ENCODE results near the gene PLD1. TPM values are rescaled to one million over a fixed set of nuclear protein-coding genes. Genes with fewer than 3 reads are reported as not detected.
"Not testable (repeated sequence)": the region's sequence is repeated elsewhere in the genome, so short reads cannot be mapped to it uniquely, and the experiment has no call there.

The PLD1 gene
- total RNA-seq, 1 experiment from 2014 or later, result 32.5 TPM

DNA sequence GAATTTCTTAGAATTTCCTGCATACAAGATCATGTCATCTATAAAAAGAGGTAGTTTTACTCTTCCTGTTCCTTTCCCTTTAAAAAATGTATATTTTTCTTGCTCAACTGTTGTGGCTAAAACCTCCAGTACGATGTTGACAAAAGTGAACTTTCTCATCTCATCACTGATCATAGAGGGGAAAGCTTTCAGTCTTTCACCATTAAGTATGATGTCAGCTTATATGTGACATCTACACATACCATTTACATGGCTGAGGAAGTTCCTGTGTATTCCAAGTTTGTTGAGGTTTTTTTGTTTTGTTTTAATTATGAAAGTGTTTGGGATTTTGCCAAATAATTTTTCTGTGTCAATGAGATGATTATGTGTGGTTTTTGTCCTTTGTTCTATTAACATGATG, 173.6 kb downstream of the PLD1 start:
- no peak overlapping the region for H3K4me3 ChIP-seq
- H3K4me2 ChIP-seq, result no peak overlapping the region
- no peaks in the 10 kb centered on the region for H3F3A ChIP-seq (ENCODE audit: insufficient read depth, low read depth)
- no peaks in the 10 kb centered on the region for H3K36me3 ChIP-seq (ENCODE audit: low read depth)
- POLR2A ChIA-PET (ENCODE audit: unreplicated experiment), result no interaction called here
- no peaks in the 10 kb centered on the region for H3K79me2 ChIP-seq (ENCODE audit: low read depth)
- H3K27ac ChIP-seq, result no peak overlapping the region
- intact Hi-C loops (cut with micrococcal nuclease; ENCODE audit: unreplicated experiment), result no loop called here
- no peaks in the 10 kb centered on the region for H3K9me3 ChIP-seq (ENCODE audit: insufficient read depth, low read depth)
- H3K27me3 ChIP-seq (ENCODE audit: insufficient read depth, low read depth), result no peaks in the 10 kb centered on the region
- CTCF ChIA-PET, result no interaction called here
- peaks cover 4% of the 10 kb centered on the region; the same call in 1 of the 2 replicates for H3K9me2 ChIP-seq (ENCODE audit: insufficient read depth)
- no peak overlapping the region for H2AFZ ChIP-seq
- no peaks in the 10 kb centered on the region for H3K4me1 ChIP-seq (replicated peaks; ENCODE audit: insufficient read depth)
- DNase-seq, result no peak
- BruUV-seq (replicated peaks), result no TSS peak
- H4K20me1 ChIP-seq (ENCODE audit: insufficient read depth), result no peaks in the 10 kb centered on the region
- TF ChIP-seq, protein P1, sequence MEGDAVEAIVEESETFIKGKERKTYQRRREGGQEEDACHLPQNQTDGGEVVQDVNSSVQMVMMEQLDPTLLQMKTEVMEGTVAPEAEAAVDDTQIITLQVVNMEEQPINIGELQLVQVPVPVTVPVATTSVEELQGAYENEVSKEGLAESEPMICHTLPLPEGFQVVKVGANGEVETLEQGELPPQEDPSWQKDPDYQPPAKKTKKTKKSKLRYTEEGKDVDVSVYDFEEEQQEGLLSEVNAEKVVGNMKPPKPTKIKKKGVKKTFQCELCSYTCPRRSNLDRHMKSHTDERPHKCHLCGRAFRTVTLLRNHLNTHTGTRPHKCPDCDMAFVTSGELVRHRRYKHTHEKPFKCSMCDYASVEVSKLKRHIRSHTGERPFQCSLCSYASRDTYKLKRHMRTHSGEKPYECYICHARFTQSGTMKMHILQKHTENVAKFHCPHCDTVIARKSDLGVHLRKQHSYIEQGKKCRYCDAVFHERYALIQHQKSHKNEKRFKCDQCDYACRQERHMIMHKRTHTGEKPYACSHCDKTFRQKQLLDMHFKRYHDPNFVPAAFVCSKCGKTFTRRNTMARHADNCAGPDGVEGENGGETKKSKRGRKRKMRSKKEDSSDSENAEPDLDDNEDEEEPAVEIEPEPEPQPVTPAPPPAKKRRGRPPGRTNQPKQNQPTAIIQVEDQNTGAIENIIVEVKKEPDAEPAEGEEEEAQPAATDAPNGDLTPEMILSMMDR (conservative IDR thresholded peaks at IDR 0.05), result no peak
- TF ChIP-seq EZH2 (IDR thresholded peaks at IDR 0.05; ENCODE audit: low read depth), result no peak

GRCh38 chr3:171632766-171633165, 177.5 kb downstream of the PLD1 start:
- ChIA-PET CTCF (no interaction called here), POLR2A (ENCODE audit: unreplicated experiment) (no interaction called here)
- H3K4me2 ChIP-seq, result no peak overlapping the region
- H3K9me2 ChIP-seq (ENCODE audit: insufficient read depth), result peaks cover 4% of the 10 kb centered on the region; the same call in 1 of the 2 replicates
- no peak overlapping the region for H3K27ac ChIP-seq
- H3K4me3 ChIP-seq, result no peak overlapping the region
- H3K36me3 ChIP-seq (ENCODE audit: low read depth), result no peaks in the 10 kb centered on the region
- H3K79me2 ChIP-seq (ENCODE audit: low read depth), result no peaks in the 10 kb centered on the region
- TF ChIP-seq, protein P1 (conservative IDR thresholded peaks at IDR 0.05), result no peak
- no peak for TF ChIP-seq EZH2 (IDR thresholded peaks at IDR 0.05; ENCODE audit: low read depth)
- intact Hi-C loops (cut with micrococcal nuclease; ENCODE audit: unreplicated experiment), result no loop called here
- H3K9me3 ChIP-seq (ENCODE audit: insufficient read depth, low read depth), result no peaks in the 10 kb centered on the region
- H3K4me1 ChIP-seq (replicated peaks; ENCODE audit: insufficient read depth), result no peaks in the 10 kb centered on the region
- no peaks in the 10 kb centered on the region for H3F3A ChIP-seq (ENCODE audit: insufficient read depth, low read depth)
- H3K27me3 ChIP-seq (ENCODE audit: insufficient read depth, low read depth), result no peaks in the 10 kb centered on the region
- no peak overlapping the region for H2AFZ ChIP-seq
- no peak for DNase-seq
- no peaks in the 10 kb centered on the region for H4K20me1 ChIP-seq (ENCODE audit: insufficient read depth)
- no TSS peak for BruUV-seq (replicated peaks)

DNA sequence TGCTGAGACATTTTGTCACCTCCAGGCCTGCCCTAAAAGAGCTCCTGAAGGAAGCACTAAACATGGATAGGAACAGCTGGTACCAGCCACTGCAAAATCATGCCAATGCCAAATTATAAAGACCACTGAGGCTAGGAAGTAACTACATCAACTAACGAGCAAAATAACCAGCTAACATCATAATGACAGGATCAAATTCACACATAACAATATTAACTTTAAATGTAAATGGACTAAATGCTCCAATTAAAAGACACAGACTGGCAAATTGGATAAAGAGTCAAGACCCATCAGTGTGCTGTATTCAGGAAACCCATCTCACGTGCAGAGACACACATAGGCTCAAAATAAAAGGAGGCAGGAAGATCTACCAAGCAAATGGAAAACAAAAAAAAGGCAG, 183.5 kb downstream of the PLD1 start:
- H3K9me3 ChIP-seq (ENCODE audit: insufficient read depth, low read depth); H3K27ac ChIP-seq; BruUV-seq (replicated peaks); POLR2A ChIA-PET (ENCODE audit: unreplicated experiment); H3K4me2 ChIP-seq; H3K9me2 ChIP-seq (ENCODE audit: insufficient read depth); H3K4me3 ChIP-seq; intact Hi-C loops (cut with micrococcal nuclease; ENCODE audit: unreplicated experiment); H3K79me2 ChIP-seq (ENCODE audit: low read depth); H3K27me3 ChIP-seq (ENCODE audit: insufficient read depth, low read depth); DNase-seq; H2AFZ ChIP-seq; H3K36me3 ChIP-seq (ENCODE audit: low read depth); H3K4me1 ChIP-seq (replicated peaks; ENCODE audit: insufficient read depth); H3F3A ChIP-seq (ENCODE audit: insufficient read depth, low read depth); CTCF ChIA-PET; H4K20me1 ChIP-seq (ENCODE audit: insufficient read depth): not testable (repeated sequence)

- intact Hi-C loops (cut with micrococcal nuclease; ENCODE audit: unreplicated experiment), result no loop called here
- POLR2A ChIA-PET (ENCODE audit: unreplicated experiment), result no interaction called here
- TF ChIP-seq, protein P1 (conservative IDR thresholded peaks at IDR 0.05), result no peak
- no peak for TF ChIP-seq EZH2 (IDR thresholded peaks at IDR 0.05; ENCODE audit: low read depth)
- H3K4me2 ChIP-seq, result no peak overlapping the region
- no peak overlapping the region for H2AFZ ChIP-seq
- H3K9me3 ChIP-seq (ENCODE audit: insufficient read depth, low read depth), result no peaks in the 10 kb centered on the region
- no peaks in the 10 kb centered on the region for H3F3A ChIP-seq (ENCODE audit: insufficient read depth, low read depth)
- H3K4me1 ChIP-seq (replicated peaks; ENCODE audit: insufficient read depth), result no peaks in the 10 kb centered on the region; the same call in 1 of the 2 replicates
- H3K27ac ChIP-seq, result no peak overlapping the region
- CTCF ChIA-PET, result interaction anchor here (0.5 kb wide), 1 partner anchor 23 kb away, joined by 13 read pairs; no protein-coding TSS in a partner anchor
- H3K27me3 ChIP-seq (ENCODE audit: insufficient read depth, low read depth), result no peaks in the 10 kb centered on the region
- peaks cover 6% of the 10 kb centered on the region; the same call in 1 of the 2 replicates for H3K9me2 ChIP-seq (ENCODE audit: insufficient read depth)
- no peaks in the 10 kb centered on the region for H3K36me3 ChIP-seq (ENCODE audit: low read depth)
- DNase-seq, result no peak
- BruUV-seq (replicated peaks), result no TSS peak
- H4K20me1 ChIP-seq (ENCODE audit: insufficient read depth), result no peaks in the 10 kb centered on the region
- H3K4me3 ChIP-seq, result no peak overlapping the region
- H3K79me2 ChIP-seq (ENCODE audit: low read depth), result no peaks in the 10 kb centered on the region
These were observed 188.2 kb downstream of the PLD1 start for GRCh38 chr3:171622126-171622525.

Measured in PC-9 (cell line).